NCI-H524 treated with DMSO at 0.1 percent for 48 hours (cell line): Measurements from ENCODE around the gene CCDC149.

ENCODE experiments used
- DNase-seq: peaks from one replicate; lab custom pipeline; 2025; lab: John Stamatoyannopoulos, UW

CCDC149 gene

DNA sequence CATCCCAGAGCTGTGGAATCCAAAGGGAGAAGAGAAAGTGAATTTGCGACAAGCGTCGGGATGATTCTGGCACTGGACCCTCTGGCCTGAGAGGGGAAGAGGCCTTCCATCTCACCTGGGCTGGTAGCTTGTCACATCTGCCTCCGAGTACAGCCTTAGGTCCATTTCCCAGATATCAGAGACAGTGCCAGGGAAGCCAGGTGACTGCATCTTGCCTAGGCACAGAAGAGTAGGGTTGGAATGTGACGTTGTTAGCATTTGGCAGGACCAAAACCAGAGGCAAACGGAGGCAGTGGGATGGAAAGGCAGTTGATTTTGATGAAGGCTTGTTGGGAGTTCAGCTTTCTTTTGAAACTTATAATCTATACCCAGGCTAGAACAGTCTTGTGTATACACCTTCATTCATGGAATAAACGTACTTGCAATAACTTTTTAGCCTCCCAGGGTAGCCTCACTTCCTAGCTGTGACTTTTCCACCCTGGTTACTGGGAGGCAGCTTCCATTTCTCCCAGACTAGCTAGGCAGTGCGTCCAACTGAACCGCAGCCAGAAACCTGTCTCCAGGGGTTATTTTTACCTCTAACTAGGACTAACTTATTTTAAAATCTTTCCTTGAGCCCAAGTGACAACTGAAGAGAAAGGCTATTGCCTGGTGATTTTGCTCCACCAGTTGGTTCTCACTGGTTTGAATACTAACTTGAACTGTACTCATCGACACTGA lies 111.5 kb downstream of the CCDC149 start:
- no peak for DNase-seq

DNA sequence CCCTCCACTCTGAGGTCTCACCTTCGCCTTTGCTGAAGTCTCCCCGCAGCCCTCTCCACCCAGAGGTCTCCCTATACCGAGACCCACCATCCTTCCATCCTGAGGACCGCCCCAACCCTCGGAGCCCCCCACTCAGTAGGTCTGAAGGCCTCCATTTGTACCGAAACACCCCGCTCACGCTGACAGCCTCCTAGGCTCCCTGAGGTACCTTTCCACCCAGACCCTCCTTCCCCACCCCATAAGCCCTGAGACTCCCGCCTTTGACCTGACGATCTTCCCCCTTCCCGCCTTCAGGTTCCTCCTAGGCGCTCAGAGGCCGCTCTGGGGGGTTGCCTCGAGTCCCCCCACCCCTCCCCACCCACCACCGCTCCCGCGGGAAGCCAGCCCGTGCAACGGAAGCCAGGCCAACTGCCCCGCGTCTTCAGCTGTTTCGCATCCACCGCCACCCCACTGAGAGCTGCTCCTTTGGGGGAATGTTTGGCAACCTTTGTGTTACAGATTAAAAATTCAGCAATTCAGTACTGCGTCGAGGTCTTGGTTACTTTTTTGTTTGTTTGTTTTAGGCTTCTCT lies 112.4 kb downstream of the CCDC149 start:
- no peak for DNase-seq

DNA sequence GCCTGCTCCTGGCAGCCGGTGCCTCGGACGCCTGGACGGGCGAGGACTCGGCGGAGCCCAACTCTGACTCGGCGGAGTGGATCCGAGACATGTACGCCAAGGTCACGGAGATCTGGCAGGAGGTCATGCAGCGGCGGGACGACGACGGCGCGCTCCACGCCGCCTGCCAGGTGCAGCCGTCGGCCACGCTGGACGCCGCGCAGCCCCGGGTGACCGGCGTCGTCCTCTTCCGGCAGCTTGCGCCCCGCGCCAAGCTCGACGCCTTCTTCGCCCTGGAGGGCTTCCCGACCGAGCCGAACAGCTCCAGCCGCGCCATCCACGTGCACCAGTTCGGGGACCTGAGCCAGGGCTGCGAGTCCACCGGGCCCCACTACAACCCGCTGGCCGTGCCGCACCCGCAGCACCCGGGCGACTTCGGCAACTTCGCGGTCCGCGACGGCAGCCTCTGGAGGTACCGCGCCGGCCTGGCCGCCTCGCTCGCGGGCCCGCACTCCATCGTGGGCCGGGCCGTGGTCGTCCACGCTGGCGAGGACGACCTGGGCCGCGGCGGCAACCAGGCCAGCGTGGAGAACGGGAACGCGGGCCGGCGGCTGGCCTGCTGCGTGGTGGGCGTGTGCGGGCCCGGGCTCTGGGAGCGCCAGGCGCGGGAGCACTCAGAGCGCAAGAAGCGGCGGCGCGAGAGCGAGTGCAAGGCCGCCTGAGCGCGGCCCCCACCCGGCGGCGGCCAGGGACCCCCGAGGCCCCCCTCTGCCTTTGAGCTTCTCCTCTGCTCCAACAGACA lies 113.1 kb downstream of the CCDC149 start:
- DNase-seq: no peak

DNA sequence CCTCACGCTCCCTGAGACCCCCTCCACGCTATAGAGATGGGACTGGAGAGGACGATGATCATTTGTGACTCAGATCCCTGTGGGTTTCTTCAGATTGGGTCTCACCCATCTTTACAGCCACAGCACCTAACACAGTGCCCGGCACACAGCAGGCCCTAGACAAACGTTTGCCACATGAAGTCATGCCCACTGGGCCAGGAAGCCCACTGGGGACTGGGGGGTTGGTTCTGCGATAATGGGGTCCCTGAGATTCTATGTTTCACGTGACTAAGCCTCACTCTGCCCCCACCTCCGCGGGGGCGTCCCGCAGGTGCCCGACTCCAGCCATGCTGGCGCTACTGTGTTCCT lies 113.7 kb downstream of the CCDC149 start:
- DNase-seq: no peak

DNA sequence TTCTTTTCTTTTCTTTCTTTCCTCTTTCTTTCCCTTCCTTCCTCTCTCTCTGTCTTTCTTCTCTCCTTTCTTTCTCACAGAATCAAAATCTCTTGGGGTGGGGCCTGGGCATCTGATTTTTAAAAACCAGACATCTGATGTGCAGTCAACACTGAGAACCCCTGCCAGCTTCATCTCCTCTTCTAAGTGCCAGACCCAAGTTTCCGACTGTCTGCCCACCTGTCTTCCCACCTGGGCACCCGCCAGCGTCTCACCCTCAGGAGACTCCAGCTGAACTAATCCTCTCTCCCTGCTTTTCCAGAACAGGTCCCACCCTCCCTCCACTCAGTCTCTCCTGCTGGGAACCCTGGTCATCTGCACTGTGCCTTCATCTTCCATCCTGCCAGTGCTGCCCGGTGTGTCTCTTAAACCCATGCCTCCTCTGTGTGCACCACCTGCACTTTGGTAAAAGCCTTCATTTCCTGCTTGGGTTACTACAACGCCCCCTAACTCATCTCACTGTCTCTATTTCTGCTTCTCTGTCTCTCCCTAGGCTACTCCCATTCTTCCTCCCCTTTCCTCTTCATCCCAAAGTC lies 114.7 kb downstream of the CCDC149 start:
- peak; percentile 68 for DNase-seq

DNA sequence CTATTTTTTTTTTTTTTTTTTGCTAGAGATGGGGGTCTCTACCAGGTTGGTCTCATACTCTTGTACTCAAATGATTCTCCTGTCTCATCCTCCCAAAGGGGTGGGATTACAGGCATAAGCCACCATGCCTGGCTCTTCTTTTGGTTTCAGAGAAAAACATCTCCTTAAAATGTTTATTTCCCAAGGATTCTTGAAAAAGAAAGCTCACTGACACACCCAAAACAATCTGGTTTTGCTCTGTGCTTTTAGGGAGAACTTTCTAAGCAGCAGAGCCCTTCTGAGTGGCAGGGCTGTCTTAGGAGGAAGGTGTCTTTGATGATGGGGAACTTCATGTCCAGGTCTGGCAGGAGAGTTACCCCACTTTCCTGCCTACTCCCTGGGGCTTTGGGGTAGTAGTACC lies 116.2 kb downstream of the CCDC149 start:
- no peak for DNase-seq

DNA sequence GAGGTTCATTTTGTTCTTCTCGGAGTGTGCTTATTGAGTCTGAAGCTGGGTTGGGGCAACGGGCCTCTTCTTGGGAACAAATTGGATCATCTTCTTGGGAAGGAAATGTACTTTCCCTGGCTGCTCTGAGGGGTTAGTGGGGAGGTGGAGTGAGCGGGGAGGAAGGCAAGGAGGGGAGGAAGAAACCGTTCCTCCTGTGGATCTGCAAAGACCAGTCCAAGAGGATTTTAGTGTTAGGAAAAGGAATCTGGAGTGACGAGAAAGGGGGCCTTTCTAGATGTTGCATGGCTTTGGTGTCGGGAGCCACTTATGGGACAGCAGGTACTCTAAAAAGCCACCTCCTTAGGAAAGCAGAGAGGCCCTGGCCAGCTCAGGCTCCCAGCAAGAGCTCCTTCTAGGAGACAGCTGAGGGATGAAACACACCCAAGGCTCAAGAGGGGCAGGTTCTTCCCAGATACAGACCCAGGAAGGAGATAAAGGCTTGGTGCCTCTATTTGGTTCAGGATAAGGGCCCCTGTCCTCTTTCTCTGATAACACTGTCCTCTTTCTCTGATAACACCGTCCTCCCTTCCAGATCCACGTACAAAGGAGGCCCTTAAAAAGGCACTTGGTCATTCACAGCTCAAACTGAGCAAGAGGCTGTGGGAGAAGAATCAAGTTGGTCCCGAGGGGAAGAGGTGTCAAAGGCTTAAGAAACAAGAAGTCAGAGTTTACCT lies 117.0 kb downstream of the CCDC149 start:
- DNase-seq: no peak

DNA sequence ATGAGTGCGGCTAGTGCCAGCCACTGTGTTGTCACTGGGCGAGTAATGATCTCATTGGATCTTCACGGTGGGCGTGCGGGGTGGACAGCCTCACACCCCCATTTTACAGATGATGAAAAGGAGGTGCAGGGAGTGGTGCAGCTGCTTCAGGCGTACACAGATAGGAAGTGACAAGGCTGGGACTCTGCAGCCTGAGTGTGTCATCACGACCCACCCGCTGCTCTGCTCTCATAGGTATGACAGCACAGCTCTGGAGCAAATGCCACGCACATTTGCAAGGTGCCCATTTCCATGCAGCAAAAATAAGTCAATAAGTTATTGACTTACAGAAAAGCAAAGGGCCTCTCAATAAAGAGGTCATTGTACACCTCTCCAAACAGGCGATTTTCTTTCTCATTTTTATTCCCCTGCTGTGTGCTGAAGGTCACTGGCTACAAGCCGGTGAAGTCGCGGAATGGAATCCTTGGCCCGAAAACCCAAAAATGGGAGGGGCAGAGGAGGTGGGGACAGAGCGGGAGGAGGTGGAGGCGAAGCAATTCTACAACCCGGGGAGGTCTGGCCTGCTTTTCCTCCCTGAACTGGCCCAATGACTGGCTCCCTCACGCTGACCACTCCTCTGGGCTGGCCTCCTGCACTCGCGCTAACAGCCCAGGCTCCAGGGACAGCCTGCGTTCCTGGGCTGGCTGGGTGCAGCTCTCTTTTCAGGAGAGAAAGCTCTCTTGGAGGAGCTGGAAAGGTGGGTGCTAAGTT lies 117.8 kb downstream of the CCDC149 start, which contains the start of gene SOD3:
TSS of gene SOD3 (plus strand) at position 658 of the 750 bp plus-strand sequence. CDS start 3,949 bp downstream, outside the sequence.
- no peak for DNase-seq

DNA sequence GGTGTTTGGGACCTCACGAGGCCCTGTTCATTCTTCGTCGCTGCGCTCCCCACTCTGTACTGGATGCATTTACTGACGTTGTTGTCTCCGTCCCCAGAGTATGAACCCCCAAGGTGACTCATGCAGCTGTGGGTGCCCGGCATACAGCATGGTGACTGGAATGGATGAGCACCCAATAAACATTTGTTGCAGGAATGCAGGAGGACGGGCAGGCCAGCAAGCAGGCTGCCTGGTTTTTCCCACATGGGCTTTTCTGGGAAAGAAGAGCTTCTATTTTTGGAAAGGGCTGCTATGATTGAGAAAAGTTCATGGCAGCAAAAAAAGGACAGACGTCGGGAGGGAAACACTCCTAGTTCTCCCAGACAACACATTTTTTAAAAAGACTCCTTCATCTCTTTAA lies 118.4 kb downstream of the CCDC149 start:
- DNase-seq: no peak

DNA sequence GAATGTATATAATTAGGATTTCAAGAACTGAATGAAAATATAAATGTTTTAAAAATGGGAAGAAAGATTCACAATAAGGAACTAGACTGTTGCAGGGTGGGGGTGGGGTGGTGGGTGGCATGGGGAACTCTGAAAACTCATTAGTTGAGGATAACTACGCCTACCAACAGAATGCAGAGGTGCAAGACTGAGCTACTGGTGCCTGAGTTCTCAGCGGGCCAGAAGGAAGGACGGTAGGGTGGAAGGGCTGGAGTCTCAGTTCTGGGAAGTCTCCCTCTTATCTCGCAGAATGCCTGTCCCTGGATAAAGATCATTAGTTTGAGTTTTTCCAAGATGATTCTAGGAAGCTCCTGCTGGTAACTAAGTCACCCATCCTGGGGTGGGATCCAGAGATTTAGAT lies 118.8 kb downstream of the CCDC149 start:
- DNase-seq: no peak

DNA sequence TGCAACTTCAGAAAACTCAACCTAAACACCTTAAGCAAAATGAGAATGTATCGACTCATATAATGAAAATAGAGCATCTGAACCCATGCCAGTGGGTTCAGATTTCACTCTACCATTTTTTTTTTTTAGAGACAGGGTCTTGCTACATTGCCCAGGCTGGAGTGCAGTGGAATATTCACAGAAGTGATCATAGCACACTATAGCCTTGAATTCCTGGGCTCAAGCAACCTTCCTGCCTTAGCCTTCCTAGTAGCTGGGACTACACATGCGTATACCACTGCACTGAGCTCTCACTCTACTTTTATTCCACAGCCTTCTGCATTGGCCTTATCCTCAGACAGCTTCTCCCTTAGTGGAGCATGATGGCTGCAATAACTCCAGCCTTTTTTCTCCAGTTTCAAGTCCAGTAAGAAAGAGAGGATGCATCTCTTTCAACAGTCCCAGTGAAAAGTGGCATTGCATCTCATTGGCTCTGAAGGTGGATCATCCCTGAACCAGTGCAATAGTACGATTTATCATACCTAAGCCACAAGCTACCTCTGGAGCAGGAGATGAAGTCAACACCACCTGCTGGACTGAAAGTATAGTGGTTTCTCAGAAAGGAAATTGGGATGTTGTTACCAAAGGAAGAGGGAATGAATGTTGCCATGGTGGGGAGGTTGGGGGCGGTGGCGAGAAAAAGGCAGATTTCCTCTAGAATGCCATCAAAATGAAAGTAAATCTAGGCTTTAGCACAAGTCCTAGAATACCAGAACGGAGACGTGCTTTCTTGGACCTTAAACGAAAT lies 119.4 kb downstream of the CCDC149 start:
- DNase-seq: no peak

DNA sequence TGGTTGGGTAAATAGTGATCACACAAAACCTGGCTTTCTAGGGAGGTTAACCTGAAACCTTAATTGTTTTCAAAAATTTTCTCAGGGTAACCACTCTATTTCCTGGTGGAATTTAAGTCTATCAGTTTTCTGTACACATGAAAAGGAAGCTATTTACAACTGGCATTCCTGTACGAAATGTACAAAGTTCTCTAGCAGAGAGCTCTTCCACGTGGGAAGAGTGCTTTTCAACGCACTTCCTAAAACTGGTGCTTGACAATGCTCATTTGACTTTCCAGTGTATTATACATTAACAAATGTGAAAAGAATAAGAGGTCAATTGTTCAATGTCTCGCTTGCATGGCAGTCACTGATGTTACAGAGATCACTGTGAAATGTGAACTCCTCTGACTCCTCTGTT lies 120.3 kb downstream of the CCDC149 start:
- no peak for DNase-seq

DNA sequence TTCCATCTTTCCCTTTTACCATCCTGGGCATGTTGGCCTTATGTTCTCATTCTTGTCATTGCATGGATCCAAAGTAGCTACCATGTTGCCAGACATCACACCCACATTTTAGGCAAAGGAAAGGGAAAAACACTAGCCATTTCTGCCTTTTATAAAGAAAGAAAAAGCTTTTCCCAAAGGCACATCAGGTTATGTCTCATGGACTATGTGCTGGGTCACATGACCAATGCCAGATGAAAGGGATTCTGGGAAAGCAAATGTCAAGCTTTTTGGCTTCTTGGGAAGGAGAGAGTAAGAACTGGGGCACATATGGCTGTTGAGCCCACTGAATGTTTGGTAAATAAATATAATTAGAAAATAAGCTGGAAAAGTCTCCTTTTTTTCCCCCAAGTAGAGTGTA lies 121.8 kb downstream of the CCDC149 start:
- no peak for DNase-seq

DNA sequence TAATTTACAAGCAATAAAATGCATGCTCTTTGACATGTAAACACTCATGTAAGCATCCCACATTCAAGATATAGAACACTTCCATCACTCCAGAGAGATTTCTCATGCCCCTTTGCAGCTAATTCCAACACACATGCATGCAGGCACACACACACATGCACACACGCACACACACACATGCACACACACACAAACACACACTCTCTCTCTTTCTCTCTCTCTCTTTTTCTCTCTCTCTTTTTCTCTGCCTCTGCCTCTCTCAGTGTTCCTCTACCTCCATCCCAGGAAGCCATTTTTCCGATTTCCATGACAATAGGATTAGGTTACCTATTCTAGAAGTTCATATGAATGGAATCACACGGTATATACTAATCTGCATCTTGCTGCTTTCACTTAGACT lies 129.3 kb downstream of the CCDC149 start:
- DNase-seq: no peak

DNA sequence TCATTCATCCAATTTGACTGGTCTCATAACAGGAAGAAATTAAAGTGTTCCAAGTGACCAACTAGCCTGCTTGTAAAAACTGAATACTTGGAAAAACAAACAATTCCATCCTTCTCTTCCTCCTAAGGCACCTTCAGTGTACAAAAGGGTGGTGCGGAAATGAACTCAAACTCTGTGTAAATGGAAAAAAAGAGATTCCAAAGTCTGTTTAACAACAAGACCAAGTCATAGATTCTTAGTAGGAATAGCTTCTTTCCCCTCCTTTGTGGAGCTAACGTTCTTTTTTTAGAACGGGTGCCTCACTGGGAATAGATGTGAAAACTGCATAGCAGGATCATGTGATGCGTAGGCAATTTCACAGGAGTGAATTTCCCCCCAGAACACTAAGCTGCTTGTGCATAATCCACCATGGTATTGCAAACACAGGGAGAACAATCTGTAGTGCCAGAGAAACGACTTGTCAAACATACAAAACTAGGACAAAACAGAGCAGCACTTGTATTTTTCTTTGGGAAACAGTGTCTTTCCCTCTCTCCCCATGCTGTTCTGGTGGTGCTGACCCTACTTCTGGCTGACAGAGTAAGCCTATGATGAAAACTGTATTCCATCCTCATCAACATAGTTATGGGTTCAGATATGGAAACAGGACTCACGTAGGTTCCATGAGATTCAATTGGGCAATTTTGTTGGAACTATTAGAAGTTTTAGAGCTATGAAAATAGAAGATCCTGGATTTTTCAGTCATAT lies 130.7 kb downstream of the CCDC149 start:
- no peak for DNase-seq

DNA sequence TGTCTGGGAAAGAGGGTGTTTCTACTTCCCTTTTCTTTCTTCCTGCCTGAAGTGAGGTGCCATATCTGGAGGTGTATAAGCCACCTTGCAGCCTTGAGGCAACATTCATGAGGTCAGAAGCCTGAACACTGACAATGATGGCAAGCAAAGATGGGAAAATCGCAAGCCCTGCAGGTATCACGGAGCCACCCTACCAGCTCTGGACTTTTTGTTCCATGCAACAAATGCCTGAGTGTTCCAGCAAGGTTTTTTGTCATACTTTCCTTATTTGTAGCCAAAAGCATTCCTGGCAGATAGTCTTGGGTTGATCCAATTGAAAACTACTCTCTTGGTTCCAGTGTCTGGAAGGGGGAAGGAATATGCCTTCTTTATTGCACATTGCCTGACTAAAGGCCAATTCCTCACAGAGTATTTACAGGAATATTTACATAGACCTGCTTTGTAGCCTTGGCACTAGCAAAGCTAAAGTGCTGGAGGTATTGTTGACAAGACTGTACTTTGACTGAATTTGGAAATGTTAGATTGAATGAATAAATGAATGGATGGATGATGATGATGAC lies 131.8 kb downstream of the CCDC149 start:
- DNase-seq: no peak

DNA sequence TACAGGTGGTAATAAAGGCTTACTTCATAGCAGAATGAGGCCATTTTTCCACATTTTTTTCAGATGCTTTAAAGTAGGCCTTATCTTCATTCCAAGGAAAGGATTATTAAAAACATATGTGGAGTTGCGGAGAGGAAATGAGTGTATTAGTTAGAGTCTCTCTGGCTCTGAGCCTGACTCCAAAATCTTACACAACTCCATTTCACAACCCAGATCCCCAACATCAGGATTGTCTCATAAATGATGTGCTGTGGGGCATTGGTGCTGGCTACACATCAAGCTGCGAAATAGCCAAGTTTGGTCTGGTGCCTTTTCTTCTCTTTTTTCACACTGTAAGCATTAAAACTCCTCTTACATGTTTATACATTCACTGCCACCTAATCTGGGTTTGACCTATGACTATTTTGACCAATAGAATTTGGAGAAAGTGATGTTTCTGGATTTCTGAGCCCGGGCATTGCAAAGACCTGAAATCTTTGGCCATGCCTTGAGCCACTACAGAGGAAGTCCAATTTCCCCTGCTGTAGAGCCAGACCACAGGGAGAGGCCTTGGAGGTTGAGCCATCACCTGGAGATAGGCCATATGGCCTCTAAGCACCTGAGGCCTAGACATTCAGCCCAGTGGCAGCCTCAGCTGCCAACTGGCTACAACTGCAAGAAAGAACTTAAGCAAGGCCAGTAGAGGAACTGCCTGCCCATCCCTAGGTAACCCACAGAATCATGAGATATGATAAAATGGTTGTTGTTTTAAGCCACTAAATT lies 134.2 kb downstream of the CCDC149 start:
- DNase-seq: no peak

DNA sequence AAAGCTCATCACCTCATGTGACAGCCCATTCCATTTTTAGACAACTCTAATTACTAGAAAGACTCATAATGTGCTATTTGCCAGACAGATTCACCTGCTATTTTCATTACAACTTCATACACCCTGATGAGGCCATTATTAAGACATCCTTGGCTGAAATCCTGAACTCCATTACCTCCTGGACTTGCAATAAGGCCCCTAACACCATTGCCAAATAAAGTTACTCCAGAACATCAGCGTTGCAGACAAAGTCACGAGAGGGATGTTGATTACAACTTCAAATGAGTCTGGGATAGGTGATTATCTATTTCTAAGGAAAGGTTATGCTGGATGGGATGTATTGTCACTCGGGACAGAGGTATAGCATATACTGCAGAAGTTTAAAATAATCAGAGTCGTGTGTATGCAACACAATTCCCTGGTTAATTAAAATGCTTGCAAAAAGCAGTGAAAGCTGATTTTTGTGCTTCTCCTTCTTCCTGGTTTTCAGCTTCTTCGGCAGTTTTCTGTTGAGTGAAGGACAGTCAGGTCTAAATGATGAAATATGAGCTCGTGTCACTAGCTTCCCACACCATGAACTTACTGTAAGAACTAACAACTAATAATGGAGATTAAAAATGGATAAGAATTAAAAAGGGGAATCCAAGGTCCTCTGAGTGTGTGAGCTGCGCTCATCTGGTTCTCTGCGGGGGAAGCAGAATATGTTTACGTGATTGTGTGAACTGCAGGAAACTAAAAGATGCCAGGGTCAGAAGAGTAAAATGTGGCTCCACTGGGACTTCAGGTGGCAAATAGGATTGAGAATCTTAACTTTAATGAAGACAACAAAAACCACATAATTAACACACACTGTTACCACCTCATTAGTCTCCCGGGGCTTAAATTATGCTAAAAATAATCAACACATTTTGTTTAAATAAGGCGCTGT lies 135.0 kb downstream of the CCDC149 start:
- DNase-seq: no peak
